IMR-90 (cell line): ENCODE measurements around the gene DEFB129. TPM values are rescaled to one million over a fixed set of nuclear protein-coding genes. Genes with fewer than 3 reads are reported as not detected.

Experiments used
- ATAC-seq: fragments of 200-7000 bp; cut with Tn5 transposase; 2 replicates; pipeline ENCODE4 v1.9.1; 2020; ENCODE audit warnings: low read depth, mild to moderate bottlenecking, moderate library complexity
- BruUV-seq: library from RNA; stranded (reverse); fragments of 400-500 nt; replicated peaks from 2 replicates; lab custom pipeline; 2021; lab: Mats Ljungman, UMichigan
- CTCF ChIA-PET: fragments of 300-600 bp; formaldehyde crosslinking; extraction: SDS; loops from one replicate; lab custom pipeline; 2021; ENCODE audit warnings: antibody characterized with exemption; lab: Yijun Ruan, JAX
- POLR2A ChIA-PET: fragments of 300-600 bp; sonication (Branson Sonifier 250); formaldehyde crosslinking; loops from one replicate; lab custom pipeline; 2022; ENCODE audit warnings: antibody characterized with exemption; ENCODE audit not compliant: unreplicated experiment; lab: Charles Lee
- DNase-seq: peaks from one replicate; pipeline ENCODE4 v3.0.0; 2013
- H2AFZ ChIP-seq: replicated peaks from 2 replicates; pipeline ENCODE3; 2013; ENCODE audit warnings: low read length, mild to moderate bottlenecking; ENCODE audit not compliant: poor library complexity
- H2AK5ac ChIP-seq: 2 replicates; pipeline ENCODE4 v1.6.1; 2013; ENCODE audit warnings: low read depth, low read length, inconsistent platforms
- H2AK9ac ChIP-seq: replicated peaks from 2 replicates; pipeline ENCODE3; 2013; ENCODE audit warnings: mild to moderate bottlenecking, low read depth, low read length, moderate library complexity; ENCODE audit not compliant: poor library complexity
- H2BK120ac ChIP-seq: 2 replicates; pipeline ENCODE4 v1.6.1; 2013; ENCODE audit warnings: low read depth, low read length, inconsistent platforms
- H2BK15ac ChIP-seq: 3 replicates; pipeline ENCODE4 v1.6.1; 2013; ENCODE audit warnings: low read depth, low read length, inconsistent platforms
- H2BK20ac ChIP-seq: 2 replicates; pipeline ENCODE4 v1.6.1; 2013; ENCODE audit warnings: low read depth, mild to moderate bottlenecking, inconsistent platforms, low read length, moderate library complexity
- H2BK5ac ChIP-seq: 2 replicates; pipeline ENCODE4 v1.6.1; 2013; ENCODE audit warnings: mild to moderate bottlenecking, low read depth, low read length, inconsistent platforms; ENCODE audit not compliant: poor library complexity, severe bottlenecking
- H3K14ac ChIP-seq: replicated peaks from 2 replicates; pipeline ENCODE4 v1.6.1; 2013; ENCODE audit warnings: low read depth, low read length, inconsistent platforms
- H3K18ac ChIP-seq: 2 replicates; pipeline ENCODE4 v1.6.1; 2013; ENCODE audit warnings: low read depth, low read length, control low read depth
- H3K23ac ChIP-seq: 2 replicates; pipeline ENCODE4 v1.6.1; 2013; ENCODE audit warnings: low read depth, low read length, inconsistent platforms
- H3K27ac ChIP-seq: 2 replicates; pipeline ENCODE4 v1.5.1; 2013; ENCODE audit warnings: mild to moderate bottlenecking, control low read depth, low read length; ENCODE audit not compliant: insufficient read depth
- H3K27me3 ChIP-seq: 2 replicates; pipeline ENCODE4 v1.6.1; 2013; ENCODE audit warnings: low read length; ENCODE audit not compliant: control insufficient read depth, insufficient read depth
- H3K36me3 ChIP-seq: 2 replicates; pipeline ENCODE4 v1.6.1; 2013; ENCODE audit warnings: low read length, mixed read lengths; ENCODE audit not compliant: control insufficient read depth, insufficient read depth
- H3K4ac ChIP-seq: 2 replicates; pipeline ENCODE4 v1.6.1; 2013; ENCODE audit warnings: low read depth, low read length, inconsistent platforms
- H3K4me1 ChIP-seq: 2 replicates; pipeline ENCODE4 v1.6.1; 2013; ENCODE audit warnings: low read length, mixed read lengths; ENCODE audit not compliant: control insufficient read depth, insufficient read depth
- H3K4me2 ChIP-seq: 2 replicates; pipeline ENCODE4 v1.6.1; 2013; ENCODE audit warnings: low read depth, mild to moderate bottlenecking, control low read depth, low read length, moderate library complexity
- H3K4me3 ChIP-seq: 2 replicates; pipeline ENCODE4 v1.5.1; 2013; ENCODE audit warnings: low read depth, mild to moderate bottlenecking, control low read depth, low read length, moderate library complexity; ENCODE audit not compliant: insufficient read depth
- H3K56ac ChIP-seq: 2 replicates; pipeline ENCODE4 v1.6.1; 2013; ENCODE audit warnings: low read length, inconsistent platforms; ENCODE audit not compliant: insufficient read depth; ENCODE audit errors: extremely low read depth
- H3K79me1 ChIP-seq, 2 experiments: 2 replicates each; pipeline ENCODE4 v1.6.1; 2013; ENCODE audit warnings: low read length in 2 of 2, inconsistent platforms in 1 of 2, low read depth in 1 of 2
- H3K9ac ChIP-seq: 2 replicates; pipeline ENCODE4 v1.6.1; 2013; ENCODE audit warnings: low read depth, low read length, control low read depth
- H3K9me1 ChIP-seq: 2 replicates; pipeline ENCODE4 v1.6.1; 2013; ENCODE audit warnings: low read length, inconsistent platforms; ENCODE audit not compliant: insufficient read depth
- H3K9me3 ChIP-seq: 2 replicates; pipeline ENCODE4 v1.6.1; 2013; ENCODE audit warnings: low read length; ENCODE audit not compliant: control insufficient read depth, insufficient read depth
- H4K20me1 ChIP-seq: 2 replicates; pipeline ENCODE4 v1.6.1; 2013; ENCODE audit warnings: low read length, inconsistent platforms; ENCODE audit not compliant: insufficient read depth
- H4K5ac ChIP-seq: 2 replicates; pipeline ENCODE4 v1.6.1; 2013; ENCODE audit warnings: mild to moderate bottlenecking, low read depth, low read length, control low read depth
- H4K8ac ChIP-seq, 2 experiments: 2 replicates each; pipeline ENCODE4 v1.6.1; 2013; ENCODE audit warnings: low read depth in 2 of 2, low read length in 2 of 2, control low read depth in 1 of 2, inconsistent platforms in 1 of 2
- H4K91ac ChIP-seq: 2 replicates; pipeline ENCODE4 v1.6.1; 2013; ENCODE audit warnings: low read depth, low read length, inconsistent platforms; ENCODE audit not compliant: insufficient read depth
- BHLHE40 ChIP-seq: fragments of 150-350 bp; IDR thresholded peaks from 2 replicates; pipeline ENCODE4 v1.6.1; 2016; ENCODE audit warnings: mild to moderate bottlenecking, low read depth, low read length
- CEBPB ChIP-seq: IDR thresholded peaks from 2 replicates; pipeline ENCODE4 v1.6.1; 2012; ENCODE audit warnings: low read depth, low read length, improper control_type of control experiment
- CHD1 ChIP-seq: IDR thresholded peaks from 2 replicates; pipeline ENCODE4 v1.6.1; 2012; ENCODE audit warnings: low read depth, low read length, improper control_type of control experiment
- FOS ChIP-seq: fragments of 150-350 bp; IDR thresholded peaks from 2 replicates; pipeline ENCODE4 v1.6.1; 2016; ENCODE audit warnings: low read depth, low read length
- MAFK ChIP-seq: IDR thresholded peaks from 2 replicates; pipeline ENCODE4 v1.6.1; 2012; ENCODE audit warnings: low read depth, low read length, improper control_type of control experiment
- MAZ ChIP-seq: IDR thresholded peaks from 2 replicates; pipeline ENCODE4 v1.6.1; 2012; ENCODE audit warnings: low read depth, mild to moderate bottlenecking, low read length, improper control_type of control experiment, moderate library complexity, borderline replicate concordance
- NFE2L2 ChIP-seq: fragments of 150-350 bp; IDR thresholded peaks from 2 replicates; pipeline ENCODE4 v1.6.1; 2016; ENCODE audit warnings: low read depth, mild to moderate bottlenecking, low read length
- POLR2A ChIP-seq: IDR thresholded peaks from 2 replicates; pipeline ENCODE4 v1.6.1; 2012; ENCODE audit warnings: mild to moderate bottlenecking, low read depth, low read length
- RAD21 ChIP-seq: IDR thresholded peaks from 2 replicates; pipeline ENCODE4 v1.6.1; 2012; ENCODE audit warnings: low read length, improper control_type of control experiment
- USF2 ChIP-seq: fragments of 150-350 bp; IDR thresholded peaks from 2 replicates; pipeline ENCODE4 v1.6.1; 2017; ENCODE audit warnings: mild to moderate bottlenecking, antibody characterized with exemption, low read length, low read depth
- WGBS, 2 experiments: methylation state at CpG; one replicate each; pipeline versions ENCODE4 v1.1.5 to v1.1.7; 2013; ENCODE audit warnings: missing lambda C conversion rate in 2 of 2; ENCODE audit not compliant: insufficient read length in 1 of 2; ENCODE audit errors: extremely low coverage in 2 of 2; 5-methylcytosine and 5-hydroxymethylcytosine counted together
- dilution Hi-C: fragments of 300-500 bp; cut with HindIII; formaldehyde crosslinking; loops from one replicate; pipeline ENCODE4 v1.14.3; 2018; ENCODE audit warnings: low sequenced_read_pairs; ENCODE audit not compliant: unreplicated experiment
- in situ Hi-C: fragments of 300-500 bp; cut with MboI; formaldehyde crosslinking; loops from 3 replicates; pipeline ENCODE4 v1.14.3; 2019; ENCODE audit warnings: low sequenced_read_pairs, inconsistent platforms, mixed read lengths
- intact Hi-C: fragments of 100-400 bp; cut with micrococcal nuclease; formaldehyde crosslinking; loops from 2 replicates; pipeline ENCODE4 v1.10.0; 2022
- polyA plus RNA-seq, 3 experiments: library from polyadenylated mRNA; depleted of rRNA; stranded (reverse); fragments of >200 nt; gene quantifications; 2 replicates each; pipeline ENCODE4 v1.2.3, GENCODE V29; 2012; ENCODE audit warnings: low replicate concordance in 1 of 3
- total RNA-seq: library from RNA; depleted of rRNA; stranded (reverse); fragments of >200 nt; gene quantifications from 2 replicates; pipeline ENCODE4 v1.2.3, GENCODE V29; 2012
- TF ChIP-seq, protein P1 (sequence below): conservative IDR thresholded peaks from 2 replicates; pipeline ENCODE4 v1.5.1; 2012; ENCODE audit warnings: mild to moderate bottlenecking, low read depth, low read length, improper control_type of control experiment

DEFB129 gene
- total and polyA plus RNA-seq, 2 of the 4 experiments (the other 2 are of a cell fraction): not detected

DNA sequence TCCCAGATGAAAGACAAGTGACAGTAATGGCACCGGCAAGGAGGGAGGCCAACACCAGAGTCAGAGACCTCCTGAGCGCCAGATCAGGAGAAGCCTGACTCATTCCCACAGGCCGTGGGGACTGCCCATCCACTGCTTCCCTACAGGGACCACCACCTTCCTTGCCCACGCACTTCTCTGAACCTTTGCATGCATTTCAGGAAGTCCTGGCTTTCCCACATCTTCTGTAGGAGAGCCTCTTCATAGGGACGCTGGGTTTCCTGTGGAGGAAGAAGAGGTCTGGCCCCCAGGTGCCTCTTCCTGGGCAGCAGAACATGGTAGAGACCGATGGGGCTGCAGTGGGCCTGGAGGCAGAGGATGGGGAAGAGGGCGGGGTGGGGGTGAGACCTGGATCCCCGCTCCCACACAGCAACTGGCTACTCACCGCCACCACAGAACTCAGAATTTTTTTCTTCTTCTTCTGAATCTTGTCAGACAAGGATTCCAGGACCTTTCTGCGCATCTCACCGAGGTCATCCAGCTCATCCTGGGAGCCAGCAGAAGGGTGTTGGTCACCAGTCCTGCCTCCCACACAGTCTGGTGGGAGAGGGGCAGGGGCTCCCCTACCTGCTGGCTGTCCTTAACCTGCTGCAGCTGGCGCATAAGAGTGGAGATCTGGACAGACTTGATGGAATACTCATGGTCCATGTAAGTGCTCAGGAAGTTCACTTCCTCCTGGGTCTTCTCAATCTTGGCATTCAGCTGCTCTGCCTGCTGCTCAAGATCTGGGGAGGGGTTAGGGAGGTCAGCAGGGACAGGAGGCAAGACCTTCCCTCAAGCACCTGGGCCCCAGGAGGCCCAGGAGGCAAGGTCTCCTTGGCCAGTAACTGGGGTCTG lies 49.8 kb downstream of the DEFB129 start:
- Histone ChIP-seq H4K20me1 (no peaks in the 10 kb centered on the region), H2BK120ac (no peak overlapping the region), H3K79me1 (no peaks in the 10 kb centered on the region), H3K4me1 (no peaks in the 10 kb centered on the region), H3K4me2 (no peak overlapping the region), H4K8ac (no peak overlapping the region), H3K27me3 (no peaks in the 10 kb centered on the region), H3K9me1 (no peaks in the 10 kb centered on the region; the same call in 1 of the 2 replicates), H2AK5ac (no peak overlapping the region), H3K27ac (no peak overlapping the region), H2BK20ac (no peak overlapping the region), H2BK5ac (no peak overlapping the region), H3K9ac (no peak overlapping the region), H3K36me3 (peaks cover 34% of the 10 kb centered on the region), H3K4me3 (no peak overlapping the region), H3K56ac (no peak overlapping the region), H2AK9ac (no peak overlapping the region), H3K4ac (no peak overlapping the region), H3K23ac (no peak overlapping the region), H3K14ac (no peak overlapping the region), H4K5ac (no peak overlapping the region), H3K18ac (no peak overlapping the region), H2BK15ac (no peak overlapping the region), H4K91ac (no peak overlapping the region), H2AFZ (no peak overlapping the region), H3K9me3 (no peaks in the 10 kb centered on the region)
- dilution Hi-C loops (no loop called here), in situ Hi-C loops (no loop called here), intact Hi-C loops (no loop called here)
- TF ChIP-seq POLR2A (no peak), CEBPB (no peak), FOS (no peak), CHD1 (no peak), BHLHE40 (no peak), MAFK (no peak), RAD21 (no peak), NFE2L2 (no peak), MAZ (no peak), USF2 (no peak)
- TF ChIP-seq, protein P1, sequence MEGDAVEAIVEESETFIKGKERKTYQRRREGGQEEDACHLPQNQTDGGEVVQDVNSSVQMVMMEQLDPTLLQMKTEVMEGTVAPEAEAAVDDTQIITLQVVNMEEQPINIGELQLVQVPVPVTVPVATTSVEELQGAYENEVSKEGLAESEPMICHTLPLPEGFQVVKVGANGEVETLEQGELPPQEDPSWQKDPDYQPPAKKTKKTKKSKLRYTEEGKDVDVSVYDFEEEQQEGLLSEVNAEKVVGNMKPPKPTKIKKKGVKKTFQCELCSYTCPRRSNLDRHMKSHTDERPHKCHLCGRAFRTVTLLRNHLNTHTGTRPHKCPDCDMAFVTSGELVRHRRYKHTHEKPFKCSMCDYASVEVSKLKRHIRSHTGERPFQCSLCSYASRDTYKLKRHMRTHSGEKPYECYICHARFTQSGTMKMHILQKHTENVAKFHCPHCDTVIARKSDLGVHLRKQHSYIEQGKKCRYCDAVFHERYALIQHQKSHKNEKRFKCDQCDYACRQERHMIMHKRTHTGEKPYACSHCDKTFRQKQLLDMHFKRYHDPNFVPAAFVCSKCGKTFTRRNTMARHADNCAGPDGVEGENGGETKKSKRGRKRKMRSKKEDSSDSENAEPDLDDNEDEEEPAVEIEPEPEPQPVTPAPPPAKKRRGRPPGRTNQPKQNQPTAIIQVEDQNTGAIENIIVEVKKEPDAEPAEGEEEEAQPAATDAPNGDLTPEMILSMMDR: no peak
- ChIA-PET POLR2A (no interaction called here), CTCF (no interaction called here)
- DNase-seq: no peak
- no TSS peak for BruUV-seq
- ATAC-seq: no peak
- 100% methylated on average over 1 of the region's 12 CpGs; no CpG with 5 or more reads in 1 of the 2 experiments for WGBS, 2 experiments
